Hepatocyte (in vitro differentiated cells): Measurements from ENCODE around the gene PLEKHA6. TPM values are rescaled to one million over a fixed set of nuclear protein-coding genes. Genes with fewer than 3 reads are reported as not detected.
A peak's percentile ranks its signal among the peaks of the same experiment; 100 is the strongest.

Experiments used
- DNase-seq: peaks from one replicate; pipeline ENCODE4 v3.0.0-alpha.2; 2016; ENCODE audit warnings: low spot score
- H2AFZ ChIP-seq: fragments of 200-600 bp; sonication (generic); 2 replicates; pipeline ENCODE4 v1.6.0; 2016; ENCODE audit warnings: antibody characterized with exemption, mild to moderate bottlenecking
- H3K27ac ChIP-seq: fragments of 200-600 bp; sonication (generic); 2 replicates; pipeline ENCODE4 v1.5.1; 2016; ENCODE audit warnings: mild to moderate bottlenecking
- H3K27me3 ChIP-seq: fragments of 200-600 bp; sonication (generic); 2 replicates; pipeline ENCODE4 v1.6.1; 2016
- H3K36me3 ChIP-seq: fragments of 200-600 bp; sonication (generic); replicated peaks from 2 replicates; pipeline ENCODE4 v1.5.1; 2016; ENCODE audit warnings: low read depth; ENCODE audit not compliant: insufficient read depth
- H3K4me1 ChIP-seq: fragments of 200-600 bp; sonication (generic); 2 replicates; pipeline ENCODE4 v1.5.1; 2016; ENCODE audit warnings: mild to moderate bottlenecking, moderate library complexity; ENCODE audit not compliant: insufficient read depth
- H3K4me2 ChIP-seq: fragments of 200-600 bp; sonication (generic); 2 replicates; pipeline ENCODE4 v1.6.0; 2016
- H3K4me3 ChIP-seq: fragments of 200-600 bp; sonication (generic); 2 replicates; pipeline ENCODE4 v1.5.1; 2016; ENCODE audit warnings: mild to moderate bottlenecking
- H3K79me2 ChIP-seq: fragments of 200-600 bp; sonication (generic); 2 replicates; pipeline ENCODE4 v1.6.0; 2017; ENCODE audit warnings: mild to moderate bottlenecking
- H3K9me2 ChIP-seq: fragments of 200-600 bp; sonication (generic); replicated peaks from 2 replicates; pipeline ENCODE4 v1.6.0; 2017; ENCODE audit warnings: mild to moderate bottlenecking; ENCODE audit not compliant: insufficient read depth
- H3K9me3 ChIP-seq: fragments of 200-600 bp; sonication (generic); 2 replicates; pipeline ENCODE4 v1.5.1; 2016; ENCODE audit warnings: low read depth, mild to moderate bottlenecking
- H4K20me1 ChIP-seq: fragments of 200-600 bp; sonication (generic); 2 replicates; pipeline ENCODE4 v1.6.0; 2016; ENCODE audit warnings: mild to moderate bottlenecking; ENCODE audit not compliant: insufficient read depth, poor library complexity, severe bottlenecking
- CTCF ChIP-seq: fragments of 200-600 bp; sonication (generic); IDR thresholded peaks from 2 replicates; pipeline ENCODE4 v1.5.1; 2016; ENCODE audit warnings: antibody characterized with exemption, mild to moderate bottlenecking; ENCODE audit not compliant: poor library complexity
- EZH2 ChIP-seq: fragments of 200-600 bp; sonication (generic); IDR thresholded peaks from 2 replicates; pipeline ENCODE4 v1.6.1; 2016; ENCODE audit warnings: antibody characterized with exemption, mild to moderate bottlenecking, borderline replicate concordance
- EZH2phosphoT487 ChIP-seq: fragments of 200-600 bp; sonication (generic); IDR thresholded peaks from one replicate; pipeline ENCODE4 v1.6.1; 2018; ENCODE audit warnings: antibody characterized with exemption, mild to moderate bottlenecking, low read depth, moderate library complexity; ENCODE audit not compliant: unreplicated experiment, severe bottlenecking
- WGBS: methylation state at CpG from one replicate; pipeline ENCODE4 v1.1.6; 2016; ENCODE audit warnings: low lambda C conversion rate; ENCODE audit errors: missing lambda C conversion rate; 5-methylcytosine and 5-hydroxymethylcytosine counted together
- polyA plus RNA-seq: library from polyadenylated mRNA; unstranded; fragments of >200 nt; fragmentation: Nextera tagmentation; extraction: Ambion mirVana; gene quantifications from 2 replicates; pipeline ENCODE4 v1.2.1, GENCODE V29; 2016
- total RNA-seq: library from RNA; depleted of rRNA; stranded (reverse); fragments of >200 nt; gene quantifications from 2 replicates; pipeline ENCODE4 v1.2.3, GENCODE V29; 2014

PLEKHA6 gene
- total and polyA plus RNA-seq, 2 experiments from 2014 or later = 14.3 to 31.5 TPM

DNA sequence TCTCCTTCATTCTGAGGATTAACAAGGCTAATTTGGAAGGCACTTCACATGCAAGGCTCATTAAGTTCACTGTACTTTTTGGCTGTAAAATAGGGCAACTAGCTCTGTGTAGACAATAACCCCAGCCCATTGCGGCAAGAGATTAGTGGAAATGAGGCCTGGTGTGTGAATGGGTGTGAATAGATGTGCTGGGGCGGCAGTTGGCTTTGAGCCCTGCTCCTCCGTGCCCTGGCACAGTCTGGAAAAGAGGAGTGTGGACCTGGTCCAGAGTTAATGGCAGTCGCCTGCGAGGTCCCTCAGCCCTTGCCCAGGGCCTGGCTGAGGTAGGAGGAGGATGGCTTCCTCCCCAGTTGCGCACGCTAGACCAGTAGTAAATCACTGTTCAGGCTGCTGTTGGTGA is 168.3 kb downstream of the PLEKHA6 start:
- no peak overlapping the region for H3K4me2 ChIP-seq
- 93% methylated on average over 7 of the region's 7 CpGs for WGBS
- no peaks in the 10 kb centered on the region for H3K9me3 ChIP-seq
- no peaks in the 10 kb centered on the region for H3K36me3 ChIP-seq
- peaks cover 14% of the 10 kb centered on the region for H3K4me1 ChIP-seq
- no peaks in the 10 kb centered on the region for H3K9me2 ChIP-seq
- H3K27me3 ChIP-seq = peaks cover 13% of the 10 kb centered on the region
- DNase-seq = no peak
- no peaks in the 10 kb centered on the region for H4K20me1 ChIP-seq
- no peak overlapping the region for H3K4me3 ChIP-seq
- TF ChIP-seq EZH2phosphoT487 (no peak), EZH2 (no peak), CTCF (no peak)
- no peak overlapping the region for H2AFZ ChIP-seq
- no peaks in the 10 kb centered on the region for H3K79me2 ChIP-seq
- peak overlapping the region; percentile 91 for H3K27ac ChIP-seq

DNA sequence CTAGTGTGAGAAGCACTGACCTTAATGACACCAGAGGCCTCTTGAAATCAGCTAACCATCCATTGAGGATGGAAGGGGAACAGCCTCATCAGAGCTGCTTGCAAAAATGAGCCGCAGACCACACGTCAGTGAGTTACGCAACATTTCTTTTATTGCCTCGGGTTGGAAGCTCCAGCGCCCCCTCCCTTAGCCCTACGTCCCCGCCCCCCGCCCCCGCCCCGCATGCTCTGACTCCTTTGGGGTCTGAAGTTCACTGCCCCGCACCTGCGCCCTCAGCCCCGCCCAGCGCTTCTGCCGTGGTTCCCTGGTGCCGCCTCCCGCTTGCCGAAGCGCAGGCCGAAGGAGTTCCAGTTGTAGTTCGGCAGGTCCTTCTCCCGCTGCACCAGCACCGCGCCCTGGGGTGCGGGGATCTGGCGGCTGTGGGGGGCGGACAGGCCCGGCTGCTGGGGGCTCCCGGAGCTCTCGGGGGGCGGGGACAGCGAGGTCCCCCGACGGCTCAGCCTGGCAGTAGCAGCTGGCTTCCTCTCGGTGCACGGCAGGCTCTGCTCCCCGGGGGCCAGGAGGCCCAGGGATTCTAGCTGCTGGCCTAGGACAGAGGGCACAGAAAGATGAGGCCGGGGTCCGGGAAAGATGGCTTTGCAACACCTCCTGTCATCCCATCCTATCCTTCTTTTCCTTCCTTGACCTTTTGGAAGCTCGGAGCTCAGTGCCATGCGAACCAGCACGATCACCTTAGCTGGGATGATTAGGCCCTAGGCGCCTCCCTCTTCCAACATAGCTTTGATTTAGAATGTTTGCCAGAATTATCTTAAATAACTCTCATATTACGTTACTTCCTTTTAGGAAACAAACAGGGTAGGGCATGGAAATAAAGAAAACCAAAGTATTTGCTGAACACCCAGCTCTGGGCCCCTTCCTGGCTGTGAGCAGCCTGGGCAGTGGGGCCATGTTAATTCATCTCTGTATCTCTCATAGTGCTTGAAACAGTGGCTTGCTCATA is 169.2 kb downstream of the PLEKHA6 start:
- peak; percentile 88 for DNase-seq

DNA sequence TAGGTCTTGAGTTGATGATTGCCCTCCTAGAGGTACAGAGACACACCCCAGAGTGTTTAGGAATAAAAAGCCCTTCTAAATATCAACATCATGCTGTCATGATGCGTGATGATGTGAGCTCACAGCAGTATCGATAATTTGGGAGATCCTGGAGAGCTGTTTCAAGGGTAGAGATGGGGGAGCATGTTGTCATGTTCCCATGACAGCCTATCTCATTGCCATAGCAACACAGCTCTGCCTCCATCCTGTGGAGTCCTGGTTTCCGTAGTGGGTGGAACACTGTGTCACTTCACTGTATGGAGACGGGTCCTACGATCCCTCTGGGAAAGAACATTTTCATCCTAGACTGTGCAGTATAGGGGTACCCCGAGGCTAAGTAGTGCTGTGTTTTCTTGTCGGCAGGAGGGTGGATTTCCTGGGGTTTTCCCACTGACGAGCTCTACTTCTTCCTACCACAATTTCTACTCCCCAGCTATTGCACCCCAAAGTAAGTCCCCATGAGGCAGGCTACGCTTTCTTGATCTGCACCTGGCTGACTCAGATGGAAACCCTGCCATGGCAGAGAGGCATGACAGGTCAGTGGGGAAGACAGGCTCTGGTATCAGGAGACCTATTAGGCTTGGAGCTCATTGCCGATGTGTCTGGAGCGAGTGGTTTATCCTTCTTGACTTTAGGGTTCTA is 170.6 kb downstream of the PLEKHA6 start:
- no peak for DNase-seq
- Histone ChIP-seq H3K4me3 (no peak overlapping the region), H3K27me3 (peaks cover 13% of the 10 kb centered on the region), H3K4me1 (peaks cover 14% of the 10 kb centered on the region), H3K27ac (no peak overlapping the region), H3K9me3 (no peaks in the 10 kb centered on the region), H3K79me2 (no peaks in the 10 kb centered on the region), H3K36me3 (no peaks in the 10 kb centered on the region), H3K4me2 (no peak overlapping the region), H4K20me1 (no peaks in the 10 kb centered on the region), H2AFZ (no peak overlapping the region), H3K9me2 (no peaks in the 10 kb centered on the region)
- 88% methylated on average over 11 of the region's 11 CpGs for WGBS
- no peak for TF ChIP-seq EZH2phosphoT487
- no peak for TF ChIP-seq CTCF
- TF ChIP-seq EZH2 = no peak

More for the DNA sequence above, 169.2 kb downstream of the PLEKHA6 start:
- WGBS = 17% methylated on average over 32 of the region's 44 CpGs
- H3K27ac ChIP-seq = peak overlapping the region; percentile 91
- no peak overlapping the region for H3K4me3 ChIP-seq
- no peaks in the 10 kb centered on the region for H3K79me2 ChIP-seq
- H3K9me2 ChIP-seq = no peaks in the 10 kb centered on the region
- peak overlapping the region; percentile 84 for H3K4me2 ChIP-seq
- peak overlapping the region; percentile 57 for H2AFZ ChIP-seq
- H3K27me3 ChIP-seq = peaks cover 13% of the 10 kb centered on the region
- no peaks in the 10 kb centered on the region for H3K9me3 ChIP-seq
- no peaks in the 10 kb centered on the region for H3K36me3 ChIP-seq
- no peak for TF ChIP-seq EZH2phosphoT487
- TF ChIP-seq EZH2 = no peak
- no peak for TF ChIP-seq CTCF
- H3K4me1 ChIP-seq = peaks cover 14% of the 10 kb centered on the region
- no peaks in the 10 kb centered on the region for H4K20me1 ChIP-seq
